Hepatocyte (in vitro differentiated cells): ENCODE results near the gene RAET1G. TPM values are rescaled to one million over a fixed set of nuclear protein-coding genes. Genes with fewer than 3 reads are reported as not detected.
"Not testable (repeated sequence)": the region's sequence is repeated elsewhere in the genome, so short reads cannot be mapped to it uniquely, and the experiment has no call there.

ENCODE experiments used
- DNase-seq: peaks from one replicate; pipeline ENCODE4 v3.0.0-alpha.2; 2016; ENCODE audit warnings: low spot score
- H2AFZ ChIP-seq: fragments of 200-600 bp; sonication (generic); 2 replicates; pipeline ENCODE4 v1.6.0; 2016; ENCODE audit warnings: antibody characterized with exemption, mild to moderate bottlenecking
- H3K27ac ChIP-seq: fragments of 200-600 bp; sonication (generic); 2 replicates; pipeline ENCODE4 v1.5.1; 2016; ENCODE audit warnings: mild to moderate bottlenecking
- H3K27me3 ChIP-seq: fragments of 200-600 bp; sonication (generic); 2 replicates; pipeline ENCODE4 v1.6.1; 2016
- H3K36me3 ChIP-seq: fragments of 200-600 bp; sonication (generic); replicated peaks from 2 replicates; pipeline ENCODE4 v1.5.1; 2016; ENCODE audit warnings: low read depth; ENCODE audit not compliant: insufficient read depth
- H3K4me1 ChIP-seq: fragments of 200-600 bp; sonication (generic); 2 replicates; pipeline ENCODE4 v1.5.1; 2016; ENCODE audit warnings: mild to moderate bottlenecking, moderate library complexity; ENCODE audit not compliant: insufficient read depth
- H3K4me2 ChIP-seq: fragments of 200-600 bp; sonication (generic); 2 replicates; pipeline ENCODE4 v1.6.0; 2016
- H3K4me3 ChIP-seq: fragments of 200-600 bp; sonication (generic); 2 replicates; pipeline ENCODE4 v1.5.1; 2016; ENCODE audit warnings: mild to moderate bottlenecking
- H3K79me2 ChIP-seq: fragments of 200-600 bp; sonication (generic); 2 replicates; pipeline ENCODE4 v1.6.0; 2017; ENCODE audit warnings: mild to moderate bottlenecking
- H3K9me2 ChIP-seq: fragments of 200-600 bp; sonication (generic); replicated peaks from 2 replicates; pipeline ENCODE4 v1.6.0; 2017; ENCODE audit warnings: mild to moderate bottlenecking; ENCODE audit not compliant: insufficient read depth
- H3K9me3 ChIP-seq: fragments of 200-600 bp; sonication (generic); 2 replicates; pipeline ENCODE4 v1.5.1; 2016; ENCODE audit warnings: low read depth, mild to moderate bottlenecking
- H4K20me1 ChIP-seq: fragments of 200-600 bp; sonication (generic); 2 replicates; pipeline ENCODE4 v1.6.0; 2016; ENCODE audit warnings: mild to moderate bottlenecking; ENCODE audit not compliant: insufficient read depth, poor library complexity, severe bottlenecking
- EZH2 ChIP-seq: fragments of 200-600 bp; sonication (generic); IDR thresholded peaks from 2 replicates; pipeline ENCODE4 v1.6.1; 2016; ENCODE audit warnings: antibody characterized with exemption, mild to moderate bottlenecking, borderline replicate concordance
- EZH2phosphoT487 ChIP-seq: fragments of 200-600 bp; sonication (generic); IDR thresholded peaks from one replicate; pipeline ENCODE4 v1.6.1; 2018; ENCODE audit warnings: antibody characterized with exemption, mild to moderate bottlenecking, low read depth, moderate library complexity; ENCODE audit not compliant: unreplicated experiment, severe bottlenecking
- WGBS: methylation state at CpG from one replicate; pipeline ENCODE4 v1.1.6; 2016; ENCODE audit warnings: low lambda C conversion rate; ENCODE audit errors: missing lambda C conversion rate; 5-methylcytosine and 5-hydroxymethylcytosine counted together
- polyA plus RNA-seq: library from polyadenylated mRNA; unstranded; fragments of >200 nt; fragmentation: Nextera tagmentation; extraction: Ambion mirVana; gene quantifications from 2 replicates; pipeline ENCODE4 v1.2.1, GENCODE V29; 2016
- total RNA-seq: library from RNA; depleted of rRNA; stranded (reverse); fragments of >200 nt; gene quantifications from 2 replicates; pipeline ENCODE4 v1.2.3, GENCODE V29; 2014
- TF ChIP-seq, protein P1 (sequence below): fragments of 200-600 bp; sonication (generic); IDR thresholded peaks from 2 replicates; pipeline ENCODE4 v1.5.1; 2016; ENCODE audit warnings: antibody characterized with exemption, mild to moderate bottlenecking; ENCODE audit not compliant: poor library complexity

Gene RAET1G
- total and polyA plus RNA-seq, 2 experiments from 2014 or later: 0.31 to 1.5 TPM

DNA sequence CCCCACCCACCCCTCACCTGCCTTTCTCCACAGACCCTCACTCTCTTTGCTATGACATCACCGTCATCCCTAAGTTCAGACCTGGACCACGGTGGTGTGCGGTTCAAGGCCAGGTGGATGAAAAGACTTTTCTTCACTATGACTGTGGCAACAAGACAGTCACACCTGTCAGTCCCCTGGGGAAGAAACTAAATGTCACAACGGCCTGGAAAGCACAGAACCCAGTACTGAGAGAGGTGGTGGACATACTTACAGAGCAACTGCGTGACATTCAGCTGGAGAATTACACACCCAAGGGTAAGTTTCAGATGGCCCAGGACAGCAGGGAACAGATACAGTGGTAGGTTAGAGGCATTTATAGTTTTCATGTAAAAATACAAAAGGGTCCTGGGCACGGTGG is 22.4 kb upstream of the RAET1G start:
- H3K27me3 ChIP-seq: peaks cover 54% of the 10 kb centered on the region
- not testable (repeated sequence) for H3K27ac ChIP-seq, H3K9me3 ChIP-seq, H3K36me3 ChIP-seq, H3K4me3 ChIP-seq, H3K79me2 ChIP-seq, H2AFZ ChIP-seq, H3K4me2 ChIP-seq, H4K20me1 ChIP-seq, H3K4me1 ChIP-seq, H3K9me2 ChIP-seq, DNase-seq
- WGBS: 88% methylated on average over 4 of the region's 6 CpGs

DNA sequence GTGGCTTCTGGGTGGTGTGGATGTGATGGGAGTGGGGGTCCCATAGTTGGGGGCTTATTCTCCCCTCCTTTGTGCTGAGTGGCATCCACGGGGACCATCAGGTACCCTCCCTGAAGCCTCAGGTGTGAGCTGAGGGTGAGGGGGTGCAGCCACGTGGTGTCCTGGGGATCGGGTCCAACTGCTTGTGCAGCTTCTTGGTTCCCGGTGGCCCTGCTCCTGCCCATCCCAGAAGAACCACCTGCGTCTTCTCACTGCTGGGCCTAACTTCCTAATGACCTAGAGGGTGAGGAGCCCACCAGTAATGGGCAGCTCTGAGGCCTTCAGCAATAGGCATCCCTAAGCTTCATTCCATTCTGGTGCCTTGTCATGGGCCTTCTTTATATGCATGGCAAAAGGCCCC is 20.4 kb upstream of the RAET1G start:
- not testable (repeated sequence) for H3K79me2 ChIP-seq, H3K4me3 ChIP-seq, H2AFZ ChIP-seq, DNase-seq, H3K4me2 ChIP-seq, H3K4me1 ChIP-seq, H3K9me3 ChIP-seq, H3K9me2 ChIP-seq, H3K36me3 ChIP-seq, H3K27ac ChIP-seq, H4K20me1 ChIP-seq
- H3K27me3 ChIP-seq: peaks cover 57% of the 10 kb centered on the region
- WGBS: 84% methylated on average over 5 of the region's 5 CpGs

DNA sequence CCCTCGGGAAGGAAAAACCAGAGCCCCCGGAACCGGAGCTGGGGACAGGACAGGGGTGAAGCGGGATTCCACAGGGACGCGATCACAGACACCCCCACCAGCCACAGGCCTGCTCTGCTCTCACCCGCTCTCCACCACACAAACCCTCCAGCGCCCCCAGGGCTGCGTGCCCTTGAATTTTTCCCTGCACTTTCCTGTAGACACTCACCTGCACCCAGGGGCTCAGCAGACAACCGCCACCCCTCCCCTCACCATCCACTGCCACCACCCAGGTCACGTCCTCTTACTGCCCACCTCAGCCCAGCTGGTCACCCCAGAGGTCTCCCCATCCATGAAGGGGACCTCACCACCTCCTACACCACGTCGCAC is 19.5 kb upstream of the RAET1G start:
- Histone ChIP-seq H3K4me1 (peaks cover 9% of the 10 kb centered on the region), H3K79me2 (no peaks in the 10 kb centered on the region), H3K9me3 (no peaks in the 10 kb centered on the region), H3K27me3 (peaks cover 58% of the 10 kb centered on the region), H3K9me2 (no peaks in the 10 kb centered on the region), H3K4me3 (peak overlapping the region; percentile 93), H3K27ac (no peak overlapping the region), H3K4me2 (peak overlapping the region; percentile 98), H4K20me1 (no peaks in the 10 kb centered on the region), H3K36me3 (no peaks in the 10 kb centered on the region), H2AFZ (peak overlapping the region; percentile 88)
- TF ChIP-seq EZH2phosphoT487: no peak
- no peak for TF ChIP-seq EZH2
- TF ChIP-seq, protein P1, sequence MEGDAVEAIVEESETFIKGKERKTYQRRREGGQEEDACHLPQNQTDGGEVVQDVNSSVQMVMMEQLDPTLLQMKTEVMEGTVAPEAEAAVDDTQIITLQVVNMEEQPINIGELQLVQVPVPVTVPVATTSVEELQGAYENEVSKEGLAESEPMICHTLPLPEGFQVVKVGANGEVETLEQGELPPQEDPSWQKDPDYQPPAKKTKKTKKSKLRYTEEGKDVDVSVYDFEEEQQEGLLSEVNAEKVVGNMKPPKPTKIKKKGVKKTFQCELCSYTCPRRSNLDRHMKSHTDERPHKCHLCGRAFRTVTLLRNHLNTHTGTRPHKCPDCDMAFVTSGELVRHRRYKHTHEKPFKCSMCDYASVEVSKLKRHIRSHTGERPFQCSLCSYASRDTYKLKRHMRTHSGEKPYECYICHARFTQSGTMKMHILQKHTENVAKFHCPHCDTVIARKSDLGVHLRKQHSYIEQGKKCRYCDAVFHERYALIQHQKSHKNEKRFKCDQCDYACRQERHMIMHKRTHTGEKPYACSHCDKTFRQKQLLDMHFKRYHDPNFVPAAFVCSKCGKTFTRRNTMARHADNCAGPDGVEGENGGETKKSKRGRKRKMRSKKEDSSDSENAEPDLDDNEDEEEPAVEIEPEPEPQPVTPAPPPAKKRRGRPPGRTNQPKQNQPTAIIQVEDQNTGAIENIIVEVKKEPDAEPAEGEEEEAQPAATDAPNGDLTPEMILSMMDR: no peak
- 12% methylated on average over 11 of the region's 13 CpGs for WGBS
- peak; percentile 12 for DNase-seq

DNA sequence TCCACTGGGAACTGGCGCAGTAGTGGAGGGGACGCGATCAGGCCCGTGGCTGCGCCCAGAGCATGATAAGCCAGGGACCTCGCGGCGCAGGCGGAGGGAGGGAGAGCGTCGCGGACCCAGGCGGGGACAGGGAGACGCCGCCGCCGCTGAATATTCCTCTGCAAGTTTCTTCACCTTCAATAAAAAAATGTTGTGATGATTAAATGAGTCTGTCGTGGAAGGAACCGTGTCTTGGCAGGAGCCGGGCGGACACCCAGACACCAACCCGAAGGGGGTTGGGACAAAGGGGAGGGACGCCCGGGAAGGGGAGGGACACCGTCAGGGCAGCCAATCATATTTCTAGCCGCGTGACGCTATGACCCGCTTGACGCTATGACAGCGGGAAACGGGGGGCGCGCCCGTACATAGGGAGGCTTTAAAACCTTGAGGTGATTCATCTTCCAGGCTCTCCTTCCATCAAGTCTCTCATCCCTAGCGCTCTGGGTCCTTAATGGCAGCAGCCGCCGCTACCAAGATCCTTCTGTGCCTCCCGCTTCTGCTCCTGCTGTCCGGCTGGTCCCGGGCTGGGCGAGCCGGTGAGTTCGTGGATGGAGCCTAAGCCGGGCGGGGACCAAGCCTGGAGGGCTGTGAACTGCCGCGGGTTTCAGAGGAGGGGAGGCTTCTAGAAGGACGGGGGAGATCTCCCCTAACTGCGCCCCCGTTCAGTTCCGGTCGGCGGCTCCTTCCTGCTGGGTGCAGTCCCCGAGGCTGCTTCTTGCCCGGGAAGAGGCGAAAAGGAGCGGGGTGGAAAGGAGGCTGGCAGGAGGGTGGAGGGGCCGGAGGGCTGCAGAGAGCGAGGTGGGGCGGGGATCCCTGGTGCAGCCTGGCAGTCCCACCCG is 18.9 kb upstream of the RAET1G start, which contains the start of gene ULBP2:
ULBP2 (plus strand) TSS at position 432 of the 878 bp plus-strand sequence; CDS start at position 491, 59 bp downstream.
- TF ChIP-seq EZH2: no peak
- Histone ChIP-seq H3K27ac (no peak within 1 kb of the TSS), H4K20me1 (no peaks in the 10 kb centered on the region), H3K79me2 (no peaks in the 10 kb centered on the region), H3K9me2 (no peaks in the 10 kb centered on the region), H3K4me2 (peak within 1 kb of the TSS; percentile 98), H3K4me1 (peaks cover 9% of the 10 kb centered on the region), H3K36me3 (no peaks in the 10 kb centered on the region), H3K27me3 (peaks cover 64% of the 10 kb centered on the region), H3K4me3 (peak within 1 kb of the TSS; percentile 93), H3K9me3 (no peaks in the 10 kb centered on the region), H2AFZ (peak within 1 kb of the TSS; percentile 88)
- 2% methylated on average over 59 of the region's 62 CpGs for WGBS
- peak; percentile 91 for DNase-seq

DNA sequence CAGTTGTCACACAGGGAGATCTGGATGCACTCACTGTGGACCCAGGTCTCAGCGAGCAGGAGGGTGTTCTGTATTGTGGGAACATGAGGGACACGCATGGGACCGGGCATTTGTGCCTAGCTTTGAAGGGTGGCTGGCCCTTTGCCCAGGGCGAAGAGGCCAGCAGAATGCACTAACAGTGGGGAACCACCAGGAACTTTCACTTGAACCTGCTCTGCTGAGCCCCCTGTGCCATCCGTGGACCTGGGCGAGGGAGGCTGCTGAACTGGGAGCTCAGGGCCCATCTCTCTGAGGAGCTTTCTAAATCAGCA is 17.7 kb upstream of the RAET1G start:
- Histone ChIP-seq H3K36me3 (no peaks in the 10 kb centered on the region), H3K9me2 (no peaks in the 10 kb centered on the region), H3K79me2 (no peaks in the 10 kb centered on the region), H3K4me1 (peaks cover 9% of the 10 kb centered on the region), H2AFZ (no peak overlapping the region), H3K27me3 (peaks cover 76% of the 10 kb centered on the region), H3K9me3 (no peaks in the 10 kb centered on the region), H4K20me1 (no peaks in the 10 kb centered on the region), H3K27ac (no peak overlapping the region), H3K4me2 (no peak overlapping the region), H3K4me3 (no peak overlapping the region)
- TF ChIP-seq EZH2phosphoT487 (no peak), EZH2 (no peak)
- TF ChIP-seq, protein P1: no peak
- 32% methylated on average over 6 of the region's 6 CpGs for WGBS
- DNase-seq: no peak
